Liver (tissue), 9 donors: ENCODE measurements around the gene CEP170. TPM values are rescaled to one million over a fixed set of nuclear protein-coding genes. Genes with fewer than 3 reads are reported as not detected.

ENCODE experiments used
- DNase-seq: peaks from one replicate; pipeline ENCODE4 v3.0.0-alpha.2; 2017; ENCODE audit warnings: low spot score
- H3K27ac ChIP-seq, 2 donors: one replicate each; pipeline ENCODE4 v1.7.0; 2013; ENCODE audit warnings: inconsistent platforms in 2 of 2, low read length in 2 of 2, control low read depth in 1 of 2, low read depth in 1 of 2, mild to moderate bottlenecking in 1 of 2
- H3K27me3 ChIP-seq, 4 donors: one replicate each; pipeline versions ENCODE4 v1.6.1 to v1.7.0; 2013; ENCODE audit warnings: low read length in 3 of 4, inconsistent platforms in 1 of 4, mild to moderate bottlenecking in 1 of 4, moderate library complexity in 1 of 4; ENCODE audit not compliant: control insufficient read depth in 4 of 4, insufficient read depth in 4 of 4
- H3K36me3 ChIP-seq, 4 donors: one replicate each; pipeline versions ENCODE4 v1.6.1 to v1.7.0; 2013; ENCODE audit warnings: low read length in 3 of 4, mild to moderate bottlenecking in 3 of 4, low read depth in 1 of 4, moderate library complexity in 1 of 4; ENCODE audit not compliant: control insufficient read depth in 4 of 4, insufficient read depth in 3 of 4
- H3K4me1 ChIP-seq, 4 donors: one replicate each; pipeline versions ENCODE4 v1.6.1 to v1.7.0; 2013; ENCODE audit warnings: low read length in 3 of 4, mild to moderate bottlenecking in 3 of 4, moderate library complexity in 1 of 4; ENCODE audit not compliant: control insufficient read depth in 4 of 4, insufficient read depth in 4 of 4
- H3K4me3 ChIP-seq, 3 donors: one replicate each; pipeline versions ENCODE4 v1.6.1 to v1.7.0; 2013; ENCODE audit warnings: low read length in 3 of 3, control low read depth in 1 of 3, low read depth in 1 of 3, mild to moderate bottlenecking in 1 of 3
- H3K9ac ChIP-seq, 2 donors: one replicate each; pipeline ENCODE4 v1.7.0; 2013; ENCODE audit warnings: low read length in 2 of 2, mild to moderate bottlenecking in 2 of 2, moderate library complexity in 2 of 2, control low read depth in 1 of 2, low read depth in 1 of 2
- H3K9me3 ChIP-seq, 4 donors: one replicate each; pipeline versions ENCODE4 v1.6.1 to v1.7.0; 2013; ENCODE audit warnings: low read length in 3 of 4; ENCODE audit not compliant: control insufficient read depth in 4 of 4
- ATF3 ChIP-seq: IDR thresholded peaks from 2 replicates; pipeline ENCODE4 v1.6.1; 2016; ENCODE audit warnings: antibody characterized with exemption
- CTCF ChIP-seq: fragments of 150-350 bp; IDR thresholded peaks from 2 replicates; pipeline ENCODE4 v1.5.1; 2017; ENCODE audit warnings: improper control_type of control experiment, low read depth, low read length; ENCODE audit not compliant: missing input control
- EGR1 ChIP-seq, 2 donors: IDR thresholded peaks; 2 replicates each; pipeline ENCODE4 v1.6.1; 2016 to 2018; ENCODE audit warnings: antibody characterized with exemption in 2 of 2, low read depth in 2 of 2
- FOXA1 ChIP-seq: IDR thresholded peaks from 2 replicates; pipeline ENCODE4 v1.6.1; 2016; ENCODE audit warnings: antibody characterized with exemption
- FOXA2 ChIP-seq: IDR thresholded peaks from 2 replicates; pipeline ENCODE4 v1.6.1; 2016; ENCODE audit warnings: antibody characterized with exemption
- GABPA ChIP-seq, 2 donors: IDR thresholded peaks in 1 of 2; conservative IDR thresholded peaks in 1 of 2; 2 replicates each; pipeline ENCODE4 v1.6.1; 2016; ENCODE audit warnings: antibody characterized with exemption in 2 of 2, mild to moderate bottlenecking in 1 of 2, moderate library complexity in 1 of 2
- HNF4A ChIP-seq, 2 donors: conservative IDR thresholded peaks; 2 replicates each; pipeline ENCODE4 v1.6.1; 2016; ENCODE audit warnings: antibody characterized with exemption in 2 of 2, mild to moderate bottlenecking in 2 of 2
- HNF4G ChIP-seq: IDR thresholded peaks from 2 replicates; pipeline ENCODE4 v1.6.1; 2016; ENCODE audit warnings: antibody characterized with exemption
- JUND ChIP-seq, 2 donors: IDR thresholded peaks; 2 replicates each; pipeline ENCODE4 v1.6.1; 2016; ENCODE audit warnings: antibody characterized with exemption in 2 of 2
- MAX ChIP-seq: IDR thresholded peaks from 2 replicates; pipeline ENCODE4 v1.6.1; 2016; ENCODE audit warnings: antibody characterized with exemption
- NR2F2 ChIP-seq: IDR thresholded peaks from 2 replicates; pipeline ENCODE4 v1.6.1; 2016; ENCODE audit warnings: antibody characterized with exemption
- RAD21 ChIP-seq, 2 donors: IDR thresholded peaks; 2 replicates each; pipeline ENCODE4 v1.6.1; 2016; ENCODE audit warnings: antibody characterized with exemption in 2 of 2, mild to moderate bottlenecking in 2 of 2
- REST ChIP-seq: IDR thresholded peaks from 2 replicates; pipeline ENCODE4 v1.6.1; 2016; ENCODE audit warnings: antibody characterized with exemption, mild to moderate bottlenecking
- RXRA ChIP-seq, 2 donors: IDR thresholded peaks; 2 replicates each; pipeline ENCODE4 v1.6.1; 2017 to 2018; ENCODE audit warnings: antibody characterized with exemption in 2 of 2, mild to moderate bottlenecking in 1 of 2
- SP1 ChIP-seq: IDR thresholded peaks from 2 replicates; pipeline ENCODE4 v1.6.1; 2018; ENCODE audit warnings: antibody characterized with exemption, mild to moderate bottlenecking
- TAF1 ChIP-seq: conservative IDR thresholded peaks from 2 replicates; pipeline ENCODE4 v1.6.1; 2016; ENCODE audit warnings: antibody characterized with exemption, mild to moderate bottlenecking
- YY1 ChIP-seq: IDR thresholded peaks from 2 replicates; pipeline ENCODE4 v1.6.1; 2016; ENCODE audit warnings: antibody characterized with exemption, mild to moderate bottlenecking
- ZBTB33 ChIP-seq: IDR thresholded peaks from 2 replicates; pipeline ENCODE4 v1.6.1; 2016; ENCODE audit warnings: antibody characterized with exemption
- WGBS: extraction: QIAGEN DNeasy Blood & Tissue Kit; methylation state at CpG from one replicate; pipeline ENCODE4 v1.1.7; 2013; 5-methylcytosine and 5-hydroxymethylcytosine counted together
- polyA plus RNA-seq, 2 donors: library from polyadenylated mRNA; stranded (reverse) in 1 of 2; unstranded in 1 of 2; fragments of 200-250 nt in 1 of 2; fragments of >200 nt in 1 of 2; fragmentation: Nextera tagmentation in 1 of 2; extraction: Ambion mirVana in 1 of 2; gene quantifications; one replicate each; pipeline versions ENCODE4 v1.2.1 to v1.2.3, GENCODE V29; 2013 to 2015
- total RNA-seq, 2 donors: library from RNA; depleted of rRNA; stranded (reverse); fragments of >200 nt; gene quantifications; one replicate each; pipeline ENCODE4 v1.2.3, GENCODE V29; 2014
- donor health status: healthy.
- donor health status: healthy.
- donor health status: healthy.
- donor health status: healthy.
- donor health status: healthy.

CEP170 gene
- total and polyA plus RNA-seq, 4 donors = 5.0 to 21.5 (median 14.9) TPM

GRCh38 chr1:243258731-243259130, 3.6 kb upstream of the CEP170 start:
- DNase-seq = no peak
- TF ChIP-seq NR2F2 = no peak
- TF ChIP-seq YY1 = no peak
- TF ChIP-seq HNF4A (conservative IDR thresholded peaks at IDR 0.05) = no peak
- no peak overlapping the region for H3K4me3 ChIP-seq
- no peaks in the 10 kb centered on the region for H3K27me3 ChIP-seq
- peaks cover 0 to 19% (median 11%) of the 10 kb centered on the region in 4 donors for H3K4me1 ChIP-seq
- peaks cover 0 to 4% (median 0%) of the 10 kb centered on the region in 4 donors for H3K36me3 ChIP-seq
- no peak overlapping the region for H3K9ac ChIP-seq
- 94% methylated on average over 7 of the region's 7 CpGs for WGBS
- no peak overlapping the region for H3K27ac ChIP-seq
- no peaks in the 10 kb centered on the region for H3K9me3 ChIP-seq

GRCh38 chr1:243257189-243257588, 2.1 kb upstream of the CEP170 start:
- Histone ChIP-seq H3K9ac (no peak overlapping the region), H3K27ac (no peak overlapping the region), H3K4me1 (peaks cover 0 to 28% (median 16%) of the 10 kb centered on the region in 4 donors), H3K9me3 (no peaks in the 10 kb centered on the region), H3K36me3 (peaks cover 0 to 4% (median 0%) of the 10 kb centered on the region in 4 donors), H3K4me3 (no peak overlapping the region), H3K27me3 (no peaks in the 10 kb centered on the region)
- no peak for TF ChIP-seq ZBTB33
- TF ChIP-seq RXRA (IDR thresholded peaks at IDR 0.05) = no peak
- no peak for TF ChIP-seq FOXA1
- no peak for TF ChIP-seq MAX
- TF ChIP-seq SP1 = no peak
- no peak for TF ChIP-seq TAF1
- no peak for TF ChIP-seq YY1
- TF ChIP-seq HNF4G = no peak
- no peak for TF ChIP-seq FOXA2
- no peak for TF ChIP-seq EGR1 (IDR thresholded peaks at IDR 0.05; ENCODE audit: low read depth in 2 of 2)
- TF ChIP-seq JUND (IDR thresholded peaks at IDR 0.05) = no peak
- TF ChIP-seq RAD21 (IDR thresholded peaks at IDR 0.05) = no peak
- no peak for TF ChIP-seq REST
- no peak for TF ChIP-seq NR2F2
- no peak for TF ChIP-seq CTCF
- no peak for TF ChIP-seq GABPA (IDR thresholded peaks at IDR 0.05 in 1 of 2, conservative IDR thresholded peaks at IDR 0.05 in 1 of 2)
- TF ChIP-seq ATF3 = no peak
- no peak for TF ChIP-seq HNF4A (conservative IDR thresholded peaks at IDR 0.05)
- DNase-seq = no peak
- WGBS = 92% methylated on average over 1 of the region's 1 CpG
